ENCODE data around the gene FAXDC2. TPM values are rescaled to one million over a fixed set of nuclear protein-coding genes. Genes with fewer than 3 reads are reported as not detected.

FAXDC2 gene
- total RNA-seq, 1 experiment from 2014 or later, result 0.39 TPM

DNA sequence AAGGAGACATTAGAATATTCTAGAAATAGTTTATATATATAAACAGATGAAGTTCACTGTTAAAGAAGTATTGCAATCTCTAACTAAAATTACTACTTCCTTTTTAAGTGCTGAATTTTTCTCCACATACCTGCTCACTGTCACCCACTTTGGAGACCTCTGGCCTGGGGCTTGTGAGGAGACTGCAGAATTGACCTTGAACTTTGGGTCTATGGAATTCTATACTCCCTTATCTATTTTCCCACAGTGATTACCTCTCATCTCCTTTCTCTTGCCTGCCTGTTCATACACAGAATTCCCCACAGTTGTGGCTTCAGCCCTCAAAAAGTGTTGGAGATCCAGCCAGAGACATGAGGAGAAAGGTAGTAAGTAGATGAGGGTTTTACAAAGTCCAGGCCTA lies 49.8 kb downstream of the FAXDC2 start:
- in situ Hi-C loops (cut with HindIII; ENCODE audit: low pct_unique_long_range_greater_than_20kb, low sequenced_read_pairs), result no loop called here
- Histone ChIP-seq H3K4me3 (ENCODE audit: low read depth in 2 of 2, low read length in 2 of 2) (no peak overlapping the region), H3K27me3 (ENCODE audit: control insufficient read depth, insufficient read depth, low read length) (no peaks in the 10 kb centered on the region), H3K9me3 (ENCODE audit: control insufficient read depth, insufficient read depth, low read depth, low read length) (no peaks in the 10 kb centered on the region), H3K27ac (ENCODE audit: low read length) (no peak overlapping the region), H3K36me3 (ENCODE audit: control insufficient read depth, insufficient read depth, low read length) (peaks cover 59% of the 10 kb centered on the region), H3K4me1 (ENCODE audit: control insufficient read depth, insufficient read depth, low read length) (no peaks in the 10 kb centered on the region)
- ChIA-PET POLR2A (no interaction called here), CTCF (no interaction called here)
- no TSS peak for BruUV-seq (replicated peaks)
- TF ChIP-seq SIN3A (IDR thresholded peaks at IDR 0.05; ENCODE audit: borderline replicate concordance, insufficient read depth, low read depth, low read length) (no peak), POLR2AphosphoS5 (IDR thresholded peaks at IDR 0.05; ENCODE audit: low read depth, low read length) (no peak), TCF7L2 (IDR thresholded peaks at IDR 0.05; ENCODE audit: low read depth, low read length) (no peak)
- TF ChIP-seq, protein P1, sequence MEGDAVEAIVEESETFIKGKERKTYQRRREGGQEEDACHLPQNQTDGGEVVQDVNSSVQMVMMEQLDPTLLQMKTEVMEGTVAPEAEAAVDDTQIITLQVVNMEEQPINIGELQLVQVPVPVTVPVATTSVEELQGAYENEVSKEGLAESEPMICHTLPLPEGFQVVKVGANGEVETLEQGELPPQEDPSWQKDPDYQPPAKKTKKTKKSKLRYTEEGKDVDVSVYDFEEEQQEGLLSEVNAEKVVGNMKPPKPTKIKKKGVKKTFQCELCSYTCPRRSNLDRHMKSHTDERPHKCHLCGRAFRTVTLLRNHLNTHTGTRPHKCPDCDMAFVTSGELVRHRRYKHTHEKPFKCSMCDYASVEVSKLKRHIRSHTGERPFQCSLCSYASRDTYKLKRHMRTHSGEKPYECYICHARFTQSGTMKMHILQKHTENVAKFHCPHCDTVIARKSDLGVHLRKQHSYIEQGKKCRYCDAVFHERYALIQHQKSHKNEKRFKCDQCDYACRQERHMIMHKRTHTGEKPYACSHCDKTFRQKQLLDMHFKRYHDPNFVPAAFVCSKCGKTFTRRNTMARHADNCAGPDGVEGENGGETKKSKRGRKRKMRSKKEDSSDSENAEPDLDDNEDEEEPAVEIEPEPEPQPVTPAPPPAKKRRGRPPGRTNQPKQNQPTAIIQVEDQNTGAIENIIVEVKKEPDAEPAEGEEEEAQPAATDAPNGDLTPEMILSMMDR (IDR thresholded peaks at IDR 0.05), result no peak
- TF ChIP-seq, protein P2, sequence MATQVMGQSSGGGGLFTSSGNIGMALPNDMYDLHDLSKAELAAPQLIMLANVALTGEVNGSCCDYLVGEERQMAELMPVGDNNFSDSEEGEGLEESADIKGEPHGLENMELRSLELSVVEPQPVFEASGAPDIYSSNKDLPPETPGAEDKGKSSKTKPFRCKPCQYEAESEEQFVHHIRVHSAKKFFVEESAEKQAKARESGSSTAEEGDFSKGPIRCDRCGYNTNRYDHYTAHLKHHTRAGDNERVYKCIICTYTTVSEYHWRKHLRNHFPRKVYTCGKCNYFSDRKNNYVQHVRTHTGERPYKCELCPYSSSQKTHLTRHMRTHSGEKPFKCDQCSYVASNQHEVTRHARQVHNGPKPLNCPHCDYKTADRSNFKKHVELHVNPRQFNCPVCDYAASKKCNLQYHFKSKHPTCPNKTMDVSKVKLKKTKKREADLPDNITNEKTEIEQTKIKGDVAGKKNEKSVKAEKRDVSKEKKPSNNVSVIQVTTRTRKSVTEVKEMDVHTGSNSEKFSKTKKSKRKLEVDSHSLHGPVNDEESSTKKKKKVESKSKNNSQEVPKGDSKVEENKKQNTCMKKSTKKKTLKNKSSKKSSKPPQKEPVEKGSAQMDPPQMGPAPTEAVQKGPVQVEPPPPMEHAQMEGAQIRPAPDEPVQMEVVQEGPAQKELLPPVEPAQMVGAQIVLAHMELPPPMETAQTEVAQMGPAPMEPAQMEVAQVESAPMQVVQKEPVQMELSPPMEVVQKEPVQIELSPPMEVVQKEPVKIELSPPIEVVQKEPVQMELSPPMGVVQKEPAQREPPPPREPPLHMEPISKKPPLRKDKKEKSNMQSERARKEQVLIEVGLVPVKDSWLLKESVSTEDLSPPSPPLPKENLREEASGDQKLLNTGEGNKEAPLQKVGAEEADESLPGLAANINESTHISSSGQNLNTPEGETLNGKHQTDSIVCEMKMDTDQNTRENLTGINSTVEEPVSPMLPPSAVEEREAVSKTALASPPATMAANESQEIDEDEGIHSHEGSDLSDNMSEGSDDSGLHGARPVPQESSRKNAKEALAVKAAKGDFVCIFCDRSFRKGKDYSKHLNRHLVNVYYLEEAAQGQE (IDR thresholded peaks at IDR 0.05; ENCODE audit: insufficient read depth in 1 of 2, low read depth in 2 of 2, low read length in 1 of 2), result no peak
- DNase-seq (ENCODE audit: low read depth, low spot score), result no peak
- no peak for ATAC-seq
- intact Hi-C loops (cut with micrococcal nuclease; ENCODE audit: unreplicated experiment), result no loop called here

DNA sequence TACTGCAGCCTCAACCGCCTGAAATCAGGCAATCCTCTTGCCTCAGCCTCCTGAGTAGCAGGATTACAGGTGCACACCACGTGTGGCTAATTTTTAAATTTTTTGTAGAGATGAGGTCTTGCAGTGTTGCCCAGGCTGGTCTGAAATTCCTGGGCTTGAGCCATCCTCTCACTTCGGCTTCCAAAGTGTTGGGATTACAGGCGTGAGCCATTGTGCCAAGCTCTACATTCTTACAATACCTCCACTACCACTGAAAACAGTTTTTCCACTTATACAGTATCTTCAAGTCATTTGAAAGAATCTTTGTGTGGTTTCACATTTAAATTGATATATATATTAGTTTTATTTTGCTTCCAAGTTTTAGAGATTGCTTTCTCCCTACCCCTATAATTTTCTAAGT lies 52.6 kb downstream of the FAXDC2 start:
- Histone ChIP-seq H3K27me3 (ENCODE audit: control insufficient read depth, insufficient read depth, low read length) (no peaks in the 10 kb centered on the region), H3K4me3 (ENCODE audit: low read depth in 2 of 2, low read length in 2 of 2) (no peak overlapping the region), H3K4me1 (ENCODE audit: control insufficient read depth, insufficient read depth, low read length) (peaks cover 14% of the 10 kb centered on the region), H3K36me3 (ENCODE audit: control insufficient read depth, insufficient read depth, low read length) (peaks cover 60% of the 10 kb centered on the region), H3K27ac (ENCODE audit: low read length) (no peak overlapping the region), H3K9me3 (ENCODE audit: control insufficient read depth, insufficient read depth, low read depth, low read length) (no peaks in the 10 kb centered on the region)
- ChIA-PET CTCF (no interaction called here), POLR2A (interaction anchor here (0.6 kb wide), 1 partner anchor 19 kb away, joined by 3 read pairs; no protein-coding TSS in a partner anchor)
- DNase-seq (ENCODE audit: low read depth, low spot score) (no peak), ATAC-seq (no peak)
- in situ Hi-C loops (cut with HindIII; ENCODE audit: low pct_unique_long_range_greater_than_20kb, low sequenced_read_pairs), result no loop called here
- TF ChIP-seq, protein P2 (IDR thresholded peaks at IDR 0.05; ENCODE audit: insufficient read depth in 1 of 2, low read depth in 2 of 2, low read length in 1 of 2), result no peak
- TF ChIP-seq SIN3A (IDR thresholded peaks at IDR 0.05; ENCODE audit: borderline replicate concordance, insufficient read depth, low read depth, low read length), result no peak
- TF ChIP-seq POLR2AphosphoS5 (IDR thresholded peaks at IDR 0.05; ENCODE audit: low read depth, low read length), result no peak
- TF ChIP-seq TCF7L2 (IDR thresholded peaks at IDR 0.05; ENCODE audit: low read depth, low read length), result no peak
- TF ChIP-seq, protein P1 (IDR thresholded peaks at IDR 0.05), result no peak
- BruUV-seq (replicated peaks), result no TSS peak
- intact Hi-C loops (cut with micrococcal nuclease; ENCODE audit: unreplicated experiment), result no loop called here
